Coronary artery (tissue), 2 donors: ENCODE measurements around the gene AMOTL2.

Experiments
- DNase-seq: peaks from one replicate; pipeline ENCODE4 v3.0.0-alpha.2; 2017; ENCODE audit warnings: low spot score
- H3K27ac ChIP-seq, 2 donors: fragments of 200-600 bp; sonication (generic); one replicate each; pipeline ENCODE4 v1.5.1; 2016 to 2019
- H3K4me3 ChIP-seq: fragments of 200-600 bp; sonication (generic); 2 replicates; pipeline ENCODE4 v1.5.1; 2016; ENCODE audit warnings: mild to moderate bottlenecking, moderate library complexity
- CTCF ChIP-seq: fragments of 200-600 bp; sonication (generic); IDR thresholded peaks from one replicate; pipeline ENCODE4 v1.5.1; 2019; ENCODE audit warnings: antibody characterized with exemption

Gene AMOTL2

DNA sequence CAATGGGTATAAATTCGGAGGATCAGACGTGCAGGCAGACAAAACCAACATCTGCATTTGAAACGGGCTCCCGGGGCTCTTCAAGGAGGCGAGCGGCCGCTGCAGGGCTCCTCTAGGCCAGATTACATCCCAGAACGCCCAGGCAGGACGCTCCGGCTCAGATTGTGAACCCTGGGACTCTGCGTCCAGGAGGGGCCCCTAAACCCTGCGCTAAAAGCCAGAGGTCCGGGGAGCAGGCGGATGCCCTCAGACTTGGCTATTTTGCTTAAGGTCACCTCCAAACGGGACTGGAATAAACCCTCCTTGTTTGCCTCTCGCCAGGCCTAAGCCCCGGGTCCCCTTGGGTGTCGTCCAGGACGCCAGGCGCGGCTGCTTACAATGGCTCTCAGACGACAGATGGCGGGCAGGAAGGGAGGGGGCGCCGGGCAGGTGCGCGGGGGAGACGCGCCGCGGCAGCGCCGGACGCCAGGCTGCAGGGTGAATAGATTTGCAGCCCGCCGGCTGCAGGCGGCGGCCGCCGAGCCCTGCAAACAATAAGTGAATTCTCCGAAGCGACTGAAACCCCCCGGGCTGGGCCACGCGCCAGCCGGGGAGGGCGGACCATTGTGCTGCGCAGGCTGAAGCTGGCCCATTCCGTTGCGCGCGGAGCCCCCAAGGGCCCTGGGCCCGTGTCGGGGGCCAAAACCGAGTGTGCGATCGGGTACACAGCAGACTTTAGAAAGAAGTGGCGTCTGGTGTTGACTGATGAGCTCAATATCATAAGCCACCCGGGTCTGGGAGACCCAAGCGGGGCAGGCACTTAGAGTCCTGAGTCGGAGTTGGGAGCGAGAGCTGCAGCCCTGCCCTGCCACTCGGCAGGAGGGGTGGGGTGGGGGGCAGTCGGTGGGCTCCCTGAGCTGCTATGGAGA is 32.3 kb upstream of the AMOTL2 start:
- H3K4me3 ChIP-seq = peak overlapping the region; percentile 72
- peak overlapping the region in 1 of 2 donors; percentile 64 for H3K27ac ChIP-seq
- DNase-seq = no peak
- TF ChIP-seq CTCF = no peak

- no peak for DNase-seq
- no peak for TF ChIP-seq CTCF
- no peak overlapping the region for H3K27ac ChIP-seq
- no peak overlapping the region for H3K4me3 ChIP-seq
These were observed 30.2 kb upstream of the AMOTL2 start for GRCh38 chr3:134404366-134404885.

DNA sequence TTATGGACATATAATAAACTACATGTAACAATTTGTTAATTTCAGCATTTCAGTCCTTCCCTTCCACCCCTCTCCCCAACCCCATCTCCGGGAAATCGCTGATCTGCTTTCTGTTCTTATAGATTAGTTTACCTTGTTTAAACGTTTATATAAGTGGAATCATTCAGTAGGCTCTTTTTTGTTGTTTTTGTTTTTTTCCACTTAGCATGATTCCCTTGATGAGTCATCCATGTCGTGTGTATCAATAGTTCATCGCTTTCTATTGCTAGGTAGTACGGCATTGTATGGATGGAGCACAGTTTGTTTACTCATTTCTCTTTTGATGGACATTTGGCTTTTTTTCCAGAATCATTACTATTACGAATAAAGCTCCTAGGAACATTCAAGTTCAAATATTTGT is 23.5 kb upstream of the AMOTL2 start:
- Histone ChIP-seq H3K27ac (peak overlapping the region in 1 of 2 donors; percentile 88), H3K4me3 (no peak overlapping the region)
- TF ChIP-seq CTCF = no peak
- no peak for DNase-seq

GRCh38 chr3:134395103-134395502 is 20.9 kb upstream of the AMOTL2 start:
- H3K27ac ChIP-seq = peak overlapping the region; percentile 45 to 88
- no peak for TF ChIP-seq CTCF
- H3K4me3 ChIP-seq = no peak overlapping the region
- DNase-seq = no peak

GRCh38 chr3:134394380-134394779 is 20.1 kb upstream of the AMOTL2 start:
- H3K27ac ChIP-seq = peak overlapping the region; percentile 45 to 88

DNA sequence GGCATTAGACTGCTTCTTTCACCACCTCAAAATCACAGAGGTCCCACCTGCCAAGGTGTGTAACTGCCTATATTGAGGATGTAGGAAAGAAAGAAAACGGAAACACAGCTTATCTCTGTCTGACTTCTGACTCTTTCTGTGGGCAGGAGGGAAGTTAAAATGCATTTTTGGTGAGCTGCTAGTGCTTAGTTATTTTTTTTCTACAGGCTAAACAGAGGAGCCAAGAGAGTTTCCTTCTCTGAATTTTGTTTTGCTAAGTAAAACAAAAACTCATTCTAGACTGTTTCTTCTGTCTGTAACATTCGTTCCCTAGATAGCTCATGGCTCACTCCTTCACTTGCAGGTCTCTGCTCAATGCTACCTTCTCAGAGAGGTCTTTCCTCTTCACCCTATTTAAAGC is 18.8 kb upstream of the AMOTL2 start:
- peak overlapping the region; percentile 45 to 85 for H3K27ac ChIP-seq
- H3K4me3 ChIP-seq = no peak overlapping the region
- DNase-seq = no peak
- TF ChIP-seq CTCF = no peak

More at GRCh38 chr3:134394380-134394779, 20.1 kb upstream of the AMOTL2 start:
- TF ChIP-seq CTCF = no peak
- no peak overlapping the region for H3K4me3 ChIP-seq
- no peak for DNase-seq
